Heart right ventricle (tissue), 16 donors: ENCODE measurements around the gene LZTS2. TPM values are rescaled to one million over a fixed set of nuclear protein-coding genes. Genes with fewer than 3 reads are reported as not detected.

Experiments used
- ATAC-seq, 8 donors: fragments of 200-7000 bp; cut with Tn5 transposase; one replicate each; pipeline ENCODE4 v1.9.1; 2020; ENCODE audit warnings: mild to moderate bottlenecking in 8 of 8, moderate library complexity in 8 of 8, moderate number of reproducible peaks in 1 of 8
- DNase-seq, 2 donors: peaks; one replicate each; pipeline ENCODE4 v3.0.0-alpha.2; 2020
- H3K27ac ChIP-seq, 10 donors: fragments of 200-600 bp; sonication (generic) in 2 of 10; one replicate each; pipeline versions ENCODE4 v1.5.0 to v1.8.0; 2020 to 2022; ENCODE audit warnings: mild to moderate bottlenecking in 3 of 10
- H3K27me3 ChIP-seq, 7 donors: fragments of 200-600 bp; one replicate each; pipeline ENCODE4 v1.8.0; 2021 to 2022; ENCODE audit warnings: mild to moderate bottlenecking in 2 of 7
- H3K36me3 ChIP-seq, 9 donors: fragments of 200-600 bp; sonication (generic) in 1 of 9; one replicate each; pipeline versions ENCODE4 v1.5.0 to v1.8.0; 2020 to 2022; ENCODE audit warnings: mild to moderate bottlenecking in 2 of 9
- H3K4me1 ChIP-seq, 9 donors: fragments of 200-600 bp; sonication (generic) in 1 of 9; one replicate each; pipeline versions ENCODE4 v1.5.0 to v1.8.0; 2020 to 2022; ENCODE audit warnings: mild to moderate bottlenecking in 4 of 9
- H3K4me3 ChIP-seq, 10 donors: fragments of 200-600 bp; sonication (generic) in 2 of 10; one replicate each; pipeline versions ENCODE4 v1.5.0 to v1.8.0; 2020 to 2022; ENCODE audit warnings: mild to moderate bottlenecking in 7 of 10, moderate library complexity in 2 of 10
- H3K9me3 ChIP-seq, 11 donors: fragments of 200-600 bp in 10 of 11; sonication (generic) in 2 of 11; one replicate each; pipeline versions ENCODE4 v1.5.0 to v1.8.0; 2013 to 2022; ENCODE audit warnings: mild to moderate bottlenecking in 2 of 11, control low read depth in 1 of 11, moderate library complexity in 1 of 11
- CTCF ChIP-seq, 9 donors: fragments of 200-600 bp; sonication (generic) in 2 of 9; IDR thresholded peaks; one replicate each; pipeline versions ENCODE4 v1.5.0 to v1.8.0; 2021 to 2022; ENCODE audit warnings: antibody characterized with exemption in 9 of 9, mild to moderate bottlenecking in 5 of 9, moderate library complexity in 1 of 9
- WGBS, 2 donors: extraction: QIAGEN DNeasy Blood & Tissue Kit; methylation state at CpG; one replicate each; pipeline ENCODE4 v1.1.7; 2013; ENCODE audit warnings: inconsistent platforms in 1 of 2; 5-methylcytosine and 5-hydroxymethylcytosine counted together
- intact Hi-C, 10 donors: fragments of 100-400 bp; cut with DNase I; formaldehyde crosslinking; loops; one replicate each; pipeline versions ENCODE4 v1.11.1 to v1.14.2; 2022
- polyA plus RNA-seq, 2 donors: library from polyadenylated mRNA; stranded (reverse); fragments of 200-250 nt; gene quantifications; one replicate each; pipeline ENCODE4 v1.2.3, GENCODE V29; 2013
- total RNA-seq, 10 donors: library from RNA; stranded (reverse); fragmentation: NEBNext Ultra II Directional in 3 of 10; extraction: Animal tissue kit (Norgen Biotek cat#: 25700) in 3 of 10; gene quantifications; one replicate each; pipeline versions ENCODE4 v1.2.1 to v1.2.4, GENCODE V29; 2021 to 2023
- donor health status: Arrhythmogenic right ventricular cardiomyopathy.
- donor health status: ischemic (EF 13 %, LVEDD 7.1; RV severe dilation, severe dysfunction).
- donor health status: healthy with polysubstance abuse.
- donor health status: DM: no; HTN: yes; CAD: no.
- donor health status: DM: no; HTN: no; CAD: no.
- donor health status: ischemic (EF 25% LVEDD 6.9; RV normal size, moderate dysfunction).
- donor health status: ischemic (EF 25% LVEDD 5.7; RV mildly dilated, moderate dysfunction).
- donor health status: healthy.
- donor health status: DM: yes; HTN: yes; CAD: no.
- donor health status: Ischemic cardiomyopathy.
- donor health status: ischemic (EF 35%, LVEDD 5.7; RV mildly dilated, moderate dysfunction).
- donor health status: nonischemic (EF 11% LVEDD 7.7; RV severe dilation, severe dysfunction).
- donor health status: DM: yes; HTN: yes; CAD: no.
- donor health status: PGD.
- donor health status: ischemic (EF 29% LVEDD 5.4; RV normal size, mild dysfunction).
- donor health status: nonischemic (EF 23%, LVEDD 6.1; RV moderate dilation, normal function).

LZTS2 gene
- total and polyA plus RNA-seq, 12 donors: 28.6 to 73.7 (median 41.7) TPM

GRCh38 chr10:100989088-100989487, 10.5 kb upstream of the LZTS2 start:
- Histone ChIP-seq H3K4me1 (peaks cover 12 to 34% (median 25%) of the 10 kb centered on the region in 9 donors), H3K36me3 (peaks cover 0 to 62% (median 12%) of the 10 kb centered on the region in 9 donors), H3K27me3 (no peaks in the 10 kb centered on the region), H3K9me3 (no peaks in the 10 kb centered on the region), H3K4me3 (no peak overlapping the region), H3K27ac (no peak overlapping the region)
- no peak for TF ChIP-seq CTCF (IDR thresholded peaks at IDR 0.05)
- WGBS, 2 donors: 85 to 89% methylated on average over 21 of the region's 21 CpGs
- no peak for ATAC-seq
- no peak for DNase-seq
- intact Hi-C loops: loop anchor here in 2 of 10 donors (5.0 kb wide), 2 partner anchors 38 to 43 kb away; partner anchors contain the start of genes PDZD7 (in 1 of the 2) and SFXN3 (in 1 of the 2)

GRCh38 chr10:100993986-100994708, 5.5 kb upstream of the LZTS2 start:
- intact Hi-C loops: loop anchor here in 8 of 10 donors (1.0 to 10.0 kb wide), 5 partner anchors 19 to 71 kb away; partner anchors contain the start of gene KAZALD1 (in 1 of the 8)
- WGBS, 2 donors: 58 to 61% methylated on average over 10 of the region's 10 CpGs
- H3K9me3 ChIP-seq: no peaks in the 10 kb centered on the region
- DNase-seq: no peak
- no peak for ATAC-seq
- H3K4me3 ChIP-seq: no peak overlapping the region
- H3K4me1 ChIP-seq: peaks cover 4 to 30% (median 21%) of the 10 kb centered on the region in 9 donors
- TF ChIP-seq CTCF (IDR thresholded peaks at IDR 0.05): peak; percentile 56 to 82 (median 72)
- no peaks in the 10 kb centered on the region for H3K27me3 ChIP-seq
- peaks cover 0 to 48% (median 7%) of the 10 kb centered on the region in 9 donors for H3K36me3 ChIP-seq
- no peak overlapping the region for H3K27ac ChIP-seq

- ATAC-seq: no peak
- H3K4me3 ChIP-seq: no peak overlapping the region
- H3K27ac ChIP-seq: no peak overlapping the region
- WGBS, 2 donors: 53 to 65% methylated on average over 6 of the region's 6 CpGs
- DNase-seq: no peak
- TF ChIP-seq CTCF (IDR thresholded peaks at IDR 0.05): no peak
- H3K27me3 ChIP-seq: no peaks in the 10 kb centered on the region
- H3K4me1 ChIP-seq: peaks cover 4 to 31% (median 18%) of the 10 kb centered on the region in 9 donors
- peaks cover 0 to 40% (median 7%) of the 10 kb centered on the region in 9 donors for H3K36me3 ChIP-seq
- intact Hi-C loops: loop anchor here in 6 of 10 donors (2.0 to 10.0 kb wide), 5 partner anchors 18 to 70 kb away; partner anchors contain the start of genes KAZALD1 (in 2 of the 6), PDZD7 (in 1 of the 6) and SFXN3 (in 1 of the 6)
- no peaks in the 10 kb centered on the region for H3K9me3 ChIP-seq
These were observed 4.4 kb upstream of the LZTS2 start for GRCh38 chr10:100995181-100995580.

GRCh38 chr10:100996678-100997359, 2.8 kb upstream of the LZTS2 start:
- DNase-seq (peak in 1 of 2 donors; percentile 48), ATAC-seq (peak in 1 of 8 donors; percentile 4)
- Histone ChIP-seq H3K27me3 (no peaks in the 10 kb centered on the region), H3K27ac (peak overlapping the region; percentile 98 to 100 (median 100)), H3K9me3 (no peaks in the 10 kb centered on the region), H3K4me3 (peak overlapping the region; percentile 44 to 93 (median 85)), H3K36me3 (peaks cover 0 to 23% (median 0%) of the 10 kb centered on the region in 9 donors), H3K4me1 (peaks cover 7 to 45% (median 35%) of the 10 kb centered on the region in 9 donors)
- no peak for TF ChIP-seq CTCF (IDR thresholded peaks at IDR 0.05)
- intact Hi-C loops: loop anchor here in 3 of 10 donors (1.0 to 10.0 kb wide), 5 partner anchors 16 to 68 kb away; partner anchors contain the start of genes KAZALD1 (in 2 of the 3), PDZD7 (in 1 of the 3) and SFXN3 (in 1 of the 3)
- WGBS, 2 donors: 5% methylated on average over 43 to 46 of the region's 46 CpGs
